NCI-H128 (cell line): ENCODE results near the gene NELL2.
"Not testable (repeated sequence)": the region's sequence is repeated elsewhere in the genome, so short reads cannot be mapped to it uniquely, and the experiment has no call there.

ENCODE experiments used
- DNase-seq: peaks from one replicate; lab custom pipeline; 2025; ENCODE audit not compliant: unreplicated experiment; lab: John Stamatoyannopoulos, UW

The NELL2 gene

GRCh38 chr12:44697511-44697910, 178.6 kb downstream of the NELL2 start:
- no peak for DNase-seq

DNA sequence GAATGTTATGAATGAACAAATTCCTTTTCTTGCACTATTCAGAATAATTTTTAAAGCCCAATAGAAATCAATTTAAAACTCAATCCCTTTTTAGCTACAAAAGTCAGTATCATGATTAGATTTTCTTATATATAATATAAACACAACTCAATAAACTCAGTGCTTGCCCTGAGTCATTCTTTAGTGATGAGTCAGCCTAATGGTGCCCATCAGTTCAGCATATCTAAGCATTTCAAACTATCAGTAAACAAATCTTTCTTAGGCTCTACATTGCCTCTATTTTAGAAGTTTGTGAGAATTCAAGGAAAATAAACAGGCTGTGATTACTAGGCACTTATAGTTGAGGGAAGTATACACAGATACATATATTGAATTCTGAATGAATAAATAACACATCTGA, 179.6 kb downstream of the NELL2 start:
- no peak for DNase-seq

GRCh38 chr12:44694017-44694416, 182.1 kb downstream of the NELL2 start:
- DNase-seq, result no peak

DNA sequence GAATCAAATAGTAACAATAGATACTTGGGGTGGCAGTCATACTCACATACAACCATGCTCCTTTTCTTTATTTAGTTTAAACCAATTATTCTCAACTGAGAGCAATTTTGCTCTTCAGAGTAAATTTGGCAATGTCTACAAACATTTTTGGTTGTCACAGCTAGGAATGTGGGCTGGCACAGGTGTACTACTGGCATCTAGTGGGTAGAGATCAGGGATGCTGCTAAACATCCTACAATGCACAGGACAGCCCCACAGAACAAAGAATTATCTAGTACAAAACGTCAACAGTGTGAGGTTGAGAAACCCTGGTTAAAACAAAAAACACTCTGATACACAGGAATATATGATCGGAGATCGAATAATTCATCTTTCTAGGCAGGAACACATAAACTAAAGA, 186.5 kb downstream of the NELL2 start:
- DNase-seq, result no peak

- not testable (repeated sequence) for DNase-seq
Observed at GRCh38 chr12:44686821-44687432, 189.2 kb downstream of the NELL2 start.

DNA sequence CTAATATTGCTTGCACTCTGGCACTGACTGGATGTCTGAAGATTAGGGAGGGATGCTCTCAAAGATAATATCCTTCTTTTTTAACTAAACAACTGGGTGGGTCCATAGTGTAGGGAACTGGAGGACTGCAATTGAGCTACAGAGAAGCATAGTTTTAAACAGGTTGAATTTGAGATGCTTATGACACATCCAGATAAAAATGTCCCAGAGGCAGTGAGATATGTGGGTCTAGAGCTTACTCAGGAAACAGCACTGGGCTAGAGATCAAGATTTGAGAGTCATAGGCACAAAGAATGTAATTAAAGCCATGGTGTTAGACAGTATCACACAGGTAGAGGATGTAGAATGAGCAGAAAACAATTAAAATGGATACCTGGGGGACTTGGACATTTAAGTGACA, 198.4 kb downstream of the NELL2 start:
- DNase-seq, result no peak

- DNase-seq, result no peak
Observed at GRCh38 chr12:44674875-44675274, 201.2 kb downstream of the NELL2 start.

DNA sequence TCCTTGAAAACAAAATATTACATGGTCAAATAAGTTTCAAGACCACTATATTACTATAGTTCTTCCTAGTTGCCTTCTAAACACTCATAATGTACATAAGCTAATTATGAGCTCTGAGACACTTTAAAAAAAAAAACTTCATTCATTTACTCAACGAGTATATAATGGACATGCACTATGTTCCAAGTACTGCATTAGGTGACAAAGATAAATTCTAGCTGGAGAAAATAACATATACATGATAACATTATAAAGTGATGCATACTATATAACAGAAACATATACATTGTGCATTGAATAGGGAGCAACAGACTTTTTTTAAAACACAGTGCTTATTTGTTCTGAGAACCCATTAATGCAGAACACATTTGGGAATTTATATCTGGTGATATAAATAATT, 202.3 kb downstream of the NELL2 start:
- no peak for DNase-seq

DNA sequence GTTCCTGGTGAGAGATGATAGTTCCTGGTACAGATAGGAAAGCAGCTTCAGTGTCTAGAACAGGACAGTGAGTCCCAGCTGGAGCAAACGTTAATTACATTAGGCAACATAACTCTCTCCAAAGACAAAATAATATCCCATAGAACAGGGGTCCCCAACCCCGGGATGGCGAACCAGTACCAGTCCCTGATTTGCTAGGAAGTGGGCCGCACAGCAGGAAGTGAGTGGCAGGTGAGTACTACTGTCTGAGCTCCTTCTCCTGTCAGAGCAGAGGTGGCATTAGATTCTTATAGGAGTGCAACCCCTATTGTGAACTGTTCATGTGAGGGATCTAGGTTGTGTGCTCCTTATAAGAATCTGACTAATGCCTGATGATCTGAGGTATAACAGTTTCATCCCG, 204.1 kb downstream of the NELL2 start:
- no peak for DNase-seq

- no peak for DNase-seq
Observed at GRCh38 chr12:44668443-44668842, 207.7 kb downstream of the NELL2 start.

DNA sequence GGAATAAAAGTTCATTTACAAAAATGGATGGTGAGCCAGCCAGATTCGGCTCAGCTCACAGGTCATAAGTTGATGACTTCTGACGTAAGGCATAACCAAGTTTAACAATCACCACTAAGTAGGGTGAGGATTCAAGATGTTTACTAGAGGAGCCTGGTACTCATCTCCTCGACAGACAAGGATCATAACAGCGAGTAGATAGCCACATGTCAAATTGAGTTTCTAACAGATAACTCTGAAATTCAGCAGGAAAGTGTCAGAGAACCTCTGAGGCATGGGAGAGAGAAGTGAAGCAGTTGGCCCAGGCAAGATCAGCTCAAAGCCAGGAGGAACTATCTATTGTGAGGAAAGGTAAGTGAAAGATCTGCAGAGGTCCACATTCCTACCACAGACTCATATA, 208.7 kb downstream of the NELL2 start:
- DNase-seq, result no peak

DNA sequence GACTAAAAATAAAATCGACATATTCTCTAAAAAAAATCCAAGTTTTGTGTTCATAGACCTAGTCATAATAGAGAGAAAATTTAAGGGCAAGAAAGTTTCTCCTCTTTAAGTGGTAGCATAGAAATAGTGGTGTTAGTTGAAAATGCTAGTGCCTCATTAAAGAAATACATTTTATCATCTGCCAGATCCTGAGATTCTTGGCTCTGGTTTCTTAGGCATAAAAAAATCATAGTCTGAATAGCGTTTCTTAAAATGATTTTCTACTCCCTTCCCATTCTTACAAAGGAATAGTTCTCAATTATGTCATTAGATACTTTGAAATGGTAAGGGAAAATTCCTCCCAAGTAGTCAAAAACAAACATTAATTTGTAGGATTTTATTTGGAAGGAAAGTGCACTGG, 212.8 kb downstream of the NELL2 start:
- DNase-seq, result no peak

DNA sequence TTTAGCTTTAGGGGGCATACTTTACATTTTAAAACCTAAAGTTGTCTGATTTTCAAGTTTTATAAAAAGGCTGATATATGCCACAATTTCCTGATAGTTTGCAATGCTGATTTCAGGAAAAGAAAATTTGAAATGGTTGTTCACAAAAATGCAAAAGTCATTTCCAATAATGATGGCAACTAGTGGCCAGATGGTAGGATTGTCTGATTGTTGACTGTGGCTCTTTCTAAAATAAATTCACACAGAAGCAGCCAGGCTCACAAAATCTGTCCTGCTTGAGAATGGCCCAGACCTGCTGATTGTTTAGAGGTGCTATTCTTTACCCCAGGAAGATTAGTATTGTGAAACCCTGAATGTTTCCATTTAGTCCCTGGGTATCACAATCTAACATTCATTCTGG, 220.3 kb downstream of the NELL2 start:
- DNase-seq, result no peak

DNA sequence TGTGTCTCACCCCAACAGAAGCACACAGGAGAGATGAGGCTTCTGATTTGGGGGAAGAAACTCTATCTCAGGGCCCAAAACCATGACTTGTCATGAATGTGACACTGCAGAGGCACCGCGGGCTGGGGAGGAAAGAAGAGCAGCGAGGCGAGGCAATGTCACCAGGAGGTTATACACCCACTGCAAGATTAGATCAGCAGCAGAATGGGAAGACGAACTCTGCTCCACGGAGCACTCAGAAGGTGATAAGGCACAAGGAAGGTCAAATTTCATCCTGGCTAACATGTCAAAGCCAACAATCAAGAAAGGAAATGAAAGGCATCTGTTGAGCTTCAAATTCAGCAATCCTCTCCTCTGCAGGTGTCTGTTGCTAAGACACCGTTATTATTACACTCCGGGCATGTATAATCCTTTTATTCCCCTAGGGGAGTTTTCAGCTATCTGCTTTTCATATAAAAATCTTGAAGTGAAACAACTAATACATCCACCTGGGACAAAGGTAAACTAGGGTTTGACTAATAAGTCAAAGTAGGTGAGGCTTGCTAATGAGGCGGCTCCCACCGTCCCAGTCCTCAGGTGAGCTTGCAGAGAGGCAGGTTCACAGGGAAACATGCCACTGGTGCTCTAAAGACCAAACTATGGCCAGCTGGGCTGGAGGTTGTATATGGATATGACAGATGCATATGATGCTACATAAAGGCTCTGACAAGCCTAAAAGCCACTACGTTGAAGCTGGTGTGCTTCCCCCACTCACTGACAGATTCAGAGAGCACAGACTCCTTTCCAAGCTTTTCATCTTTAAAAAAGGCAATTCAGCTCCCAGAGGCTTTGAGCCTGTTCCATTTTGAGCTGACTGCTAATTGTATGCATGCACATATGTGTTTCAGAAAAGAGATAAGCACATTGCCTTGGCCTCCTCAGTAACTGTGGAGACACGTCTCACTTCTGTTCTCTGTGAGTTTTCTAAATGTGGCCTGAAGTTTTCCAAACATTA, 221.2 kb downstream of the NELL2 start:
- DNase-seq, result no peak

GRCh38 chr12:44653861-44654527, 222.1 kb downstream of the NELL2 start:
- DNase-seq, result no peak

DNA sequence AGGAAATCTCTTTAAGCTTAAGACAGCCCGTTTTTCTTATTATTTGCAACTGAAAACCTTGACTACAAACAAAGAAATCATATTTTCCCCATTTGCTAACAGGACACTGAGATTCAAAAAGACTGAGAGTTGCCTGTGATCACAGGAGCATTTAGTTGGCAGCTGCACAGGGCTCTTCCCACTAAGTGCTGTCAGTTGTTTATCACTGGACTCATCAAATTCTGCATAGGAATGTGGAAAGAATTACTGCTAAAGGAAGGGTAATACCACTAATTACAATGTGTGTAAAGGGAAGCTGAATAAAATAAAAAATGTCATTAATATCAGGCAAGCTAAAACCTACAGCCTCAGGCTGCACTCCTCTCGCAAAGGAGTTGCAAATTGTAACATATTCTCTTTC, 226.4 kb downstream of the NELL2 start:
- DNase-seq, result no peak

DNA sequence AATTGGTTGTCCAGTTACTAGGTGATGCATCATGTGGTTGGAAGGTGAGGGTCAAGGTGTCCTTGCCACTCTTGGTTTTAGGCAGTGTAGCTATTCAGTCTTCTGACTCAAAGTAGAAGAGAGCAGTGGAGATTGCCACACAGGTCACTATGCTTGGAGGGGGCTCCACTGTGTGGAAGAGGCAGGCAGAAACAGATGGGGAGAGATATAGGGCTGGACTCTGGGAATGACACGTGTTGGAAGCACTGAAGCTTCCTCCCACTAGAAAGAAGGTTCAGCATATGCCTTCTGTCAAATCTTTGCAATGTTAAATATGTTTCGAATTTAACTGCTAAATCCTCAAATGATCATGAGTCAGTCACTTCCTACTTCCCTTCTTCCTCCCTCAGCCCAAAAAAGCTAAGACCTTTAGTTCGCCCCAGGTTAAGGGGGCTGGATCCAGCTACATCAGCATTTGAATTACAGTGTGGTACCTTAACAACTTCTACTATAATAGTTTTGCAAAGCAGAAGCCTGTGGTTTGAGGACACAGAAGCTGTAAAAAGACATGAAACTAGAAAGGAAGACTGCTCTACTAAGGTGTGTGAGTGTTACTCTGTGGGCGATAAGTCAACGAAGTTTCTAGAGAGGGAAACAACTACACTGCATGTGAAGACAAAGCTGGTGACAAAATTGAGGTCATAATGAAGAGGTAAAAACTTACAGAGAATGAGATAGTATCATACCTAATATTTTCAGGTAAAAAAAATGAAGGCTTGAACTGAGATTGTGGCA, 228.0 kb downstream of the NELL2 start:
- no peak for DNase-seq

DNA sequence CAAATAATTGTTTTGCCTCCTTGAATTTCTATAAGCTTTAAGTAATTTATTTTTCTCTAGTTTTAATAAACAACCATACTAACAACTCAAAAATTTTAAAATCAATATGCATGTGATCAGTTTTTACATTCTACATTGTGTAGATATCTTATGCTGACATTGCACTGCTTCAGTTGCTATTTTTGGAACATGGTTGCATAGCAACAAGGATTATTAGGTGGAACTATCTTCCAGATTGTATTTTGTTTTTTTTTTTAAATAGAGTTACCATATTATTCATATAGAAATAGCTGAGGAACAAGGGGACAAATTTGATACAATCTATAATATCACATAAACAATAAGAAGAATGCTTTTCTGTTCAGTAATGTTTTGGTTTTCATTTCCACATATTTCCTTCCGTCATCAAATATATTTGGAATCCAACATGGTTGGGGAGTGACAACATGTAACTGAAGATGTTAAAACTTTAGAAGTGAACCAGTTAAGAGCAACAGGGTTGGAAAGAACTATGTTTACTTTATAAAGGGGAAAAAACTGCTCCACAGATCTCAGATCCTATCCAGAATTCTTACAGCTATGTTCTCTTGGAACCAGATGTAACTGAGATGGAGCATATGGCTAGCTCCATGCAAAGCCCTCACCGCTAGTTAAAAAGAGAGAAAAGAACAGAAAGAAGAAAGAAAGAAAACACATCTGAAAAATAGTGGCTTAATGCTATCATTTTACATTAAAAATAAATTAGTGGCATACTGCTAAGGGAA, 235.5 kb downstream of the NELL2 start:
- no peak for DNase-seq

DNA sequence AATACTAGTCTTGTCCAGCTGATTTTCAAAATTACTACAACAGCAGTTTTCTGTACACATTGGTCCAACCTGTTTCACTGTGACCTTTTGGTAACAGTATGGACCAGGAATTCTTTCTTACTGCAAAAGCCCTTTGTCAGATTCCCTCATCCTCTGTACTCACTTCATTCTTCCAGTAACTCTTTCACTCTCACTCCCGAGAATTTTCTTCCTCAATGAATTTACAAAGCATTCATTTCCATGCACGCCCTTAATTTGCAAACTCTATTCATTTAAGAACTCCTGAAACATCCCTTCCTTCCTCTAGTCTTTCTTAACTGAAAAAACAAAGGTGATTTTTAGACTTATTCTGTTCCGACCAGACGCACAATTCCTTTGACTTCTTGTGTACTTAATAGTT, 238.2 kb downstream of the NELL2 start:
- no peak for DNase-seq

GRCh38 chr12:44628180-44628579, 247.9 kb downstream of the NELL2 start:
- no peak for DNase-seq
